H9 (cell line): ENCODE data around the gene RHOD. TPM values are rescaled to one million over a fixed set of nuclear protein-coding genes. Genes with fewer than 3 reads are reported as not detected.

Experiments
- DNase-seq: peaks from one replicate; pipeline ENCODE4 v3.0.0-alpha.2; 2017
- H2AFZ ChIP-seq: one replicate; pipeline ENCODE4 v1.6.1; 2013; ENCODE audit warnings: mild to moderate bottlenecking, low read length, control low read depth, moderate library complexity
- H2AK5ac ChIP-seq: 2 replicates; pipeline ENCODE4 v1.6.1; 2013; ENCODE audit warnings: low read length, control low read depth, mixed read lengths; ENCODE audit not compliant: insufficient read length
- H2BK120ac ChIP-seq: one replicate; pipeline ENCODE4 v1.6.1; 2013; ENCODE audit warnings: low read depth, mild to moderate bottlenecking, low read length, control low read depth, inconsistent platforms; ENCODE audit not compliant: poor library complexity, severe bottlenecking
- H2BK12ac ChIP-seq: 2 replicates; pipeline ENCODE4 v1.6.1; 2013; ENCODE audit warnings: low read length, control low read depth, mixed read lengths, low read depth; ENCODE audit not compliant: insufficient read length
- H2BK15ac ChIP-seq: 2 replicates; pipeline ENCODE4 v1.6.1; 2013; ENCODE audit warnings: low read depth, low read length, control low read depth
- H2BK20ac ChIP-seq: one replicate; pipeline ENCODE4 v1.6.1; 2013; ENCODE audit warnings: low read depth, mild to moderate bottlenecking, low read length, control low read depth, inconsistent platforms; ENCODE audit not compliant: poor library complexity, severe bottlenecking
- H2BK5ac ChIP-seq: 2 replicates; pipeline ENCODE4 v1.6.1; 2013; ENCODE audit warnings: low read length, control low read depth, mixed read lengths; ENCODE audit not compliant: insufficient read length
- H3K14ac ChIP-seq: 2 replicates; pipeline ENCODE4 v1.6.1; 2013; ENCODE audit warnings: low read length, control low read depth; ENCODE audit not compliant: insufficient read depth
- H3K18ac ChIP-seq: 2 replicates; pipeline ENCODE4 v1.6.1; 2013; ENCODE audit warnings: low read depth, mild to moderate bottlenecking, mixed read lengths, low read length, control low read depth; ENCODE audit not compliant: insufficient read length
- H3K23ac ChIP-seq: 2 replicates; pipeline ENCODE4 v1.6.1; 2013; ENCODE audit warnings: low read length, control low read depth, mixed read lengths, low read depth; ENCODE audit not compliant: insufficient read length
- H3K23me2 ChIP-seq: 2 replicates; pipeline ENCODE4 v1.6.1; 2013; ENCODE audit warnings: low read depth, mild to moderate bottlenecking, mixed read lengths, low read length, control low read depth; ENCODE audit not compliant: insufficient read length, poor library complexity, severe bottlenecking
- H3K27ac ChIP-seq: 2 replicates; pipeline ENCODE4 v1.5.1; 2013; ENCODE audit warnings: low read length, control low read depth, mixed read lengths, low read depth; ENCODE audit not compliant: insufficient read length
- H3K27me3 ChIP-seq: 2 replicates; pipeline ENCODE4 v1.6.1; 2013; ENCODE audit warnings: low read length, control low read depth, inconsistent platforms; ENCODE audit not compliant: insufficient read depth
- H3K4ac ChIP-seq: 2 replicates; pipeline ENCODE4 v1.6.1; 2013; ENCODE audit warnings: low read depth, mild to moderate bottlenecking, control low read depth, inconsistent platforms, low read length, moderate library complexity
- H3K4me1 ChIP-seq: 2 replicates; pipeline ENCODE4 v1.6.1; 2013; ENCODE audit warnings: low read length, control low read depth, inconsistent platforms; ENCODE audit not compliant: insufficient read depth
- H3K4me2 ChIP-seq: 2 replicates; pipeline ENCODE4 v1.6.1; 2013; ENCODE audit warnings: low read length, control low read depth, mixed read lengths; ENCODE audit not compliant: insufficient read length, insufficient read depth
- H3K56ac ChIP-seq: 2 replicates; pipeline ENCODE4 v1.6.1; 2013; ENCODE audit warnings: low read depth, mild to moderate bottlenecking, mixed read lengths, low read length, control low read depth; ENCODE audit not compliant: insufficient read length
- H3K79me1 ChIP-seq: 2 replicates; pipeline ENCODE4 v1.6.1; 2013; ENCODE audit warnings: low read depth, mild to moderate bottlenecking, moderate library complexity, low read length, control low read depth, inconsistent platforms; ENCODE audit not compliant: insufficient read depth, poor library complexity, severe bottlenecking
- H3K79me2 ChIP-seq: 2 replicates; pipeline ENCODE4 v1.6.1; 2013; ENCODE audit warnings: low read length, control low read depth, inconsistent platforms; ENCODE audit not compliant: insufficient read depth
- H3K9ac ChIP-seq: 2 replicates; pipeline ENCODE4 v1.6.1; 2013; ENCODE audit warnings: low read length, control low read depth, mixed read lengths; ENCODE audit not compliant: insufficient read length; ENCODE audit errors: extremely low read depth
- H3K9me3 ChIP-seq: one replicate; pipeline ENCODE4 v1.6.1; 2013; ENCODE audit warnings: low read depth, low read length, inconsistent platforms; ENCODE audit not compliant: control insufficient read depth
- H3T11ph ChIP-seq: one replicate; pipeline ENCODE4 v1.6.1; 2013; ENCODE audit warnings: mild to moderate bottlenecking, low read length, control low read depth, inconsistent platforms
- H4K20me1 ChIP-seq: one replicate; pipeline ENCODE4 v1.6.1; 2013; ENCODE audit not compliant: control insufficient read depth, insufficient read length, insufficient read depth
- H4K5ac ChIP-seq: 2 replicates; pipeline ENCODE4 v1.6.1; 2013; ENCODE audit warnings: low read depth, mild to moderate bottlenecking, mixed read lengths, low read length, control low read depth; ENCODE audit not compliant: insufficient read length
- H4K8ac ChIP-seq: replicated peaks from 2 replicates; pipeline ENCODE4 v1.6.1; 2013; ENCODE audit warnings: low read length, control low read depth, mixed read lengths, low read depth; ENCODE audit not compliant: insufficient read length
- H4K91ac ChIP-seq: 2 replicates; pipeline ENCODE4 v1.6.1; 2013; ENCODE audit warnings: low read depth, mild to moderate bottlenecking, moderate library complexity, mixed read lengths, low read length, control low read depth; ENCODE audit not compliant: insufficient read length
- H3K27ac Mint-ChIP-seq, 3 experiments: 2 replicates in 2 of 3; 3 replicates in 1 of 3; pipeline ENCODE4 v1.8.0; 2020 to 2021; ENCODE audit warnings: mixed read lengths in 3 of 3, mild to moderate bottlenecking in 1 of 3, moderate library complexity in 1 of 3
- H3K27me3 Mint-ChIP-seq: 2 replicates; pipeline ENCODE4 v1.8.0; 2021; ENCODE audit warnings: low read depth, mild to moderate bottlenecking, moderate library complexity, mixed read lengths
- H3K36me3 Mint-ChIP-seq, 3 experiments: 2 replicates in 2 of 3; 3 replicates in 1 of 3; pipeline ENCODE4 v1.8.0; 2020 to 2021; ENCODE audit warnings: low read depth in 3 of 3, mixed read lengths in 3 of 3; ENCODE audit not compliant: insufficient read depth in 1 of 3
- H3K4me1 Mint-ChIP-seq, 2 experiments: 2 replicates each; pipeline ENCODE4 v1.8.0; 2020; ENCODE audit warnings: mixed read lengths in 2 of 2
- H3K4me3 Mint-ChIP-seq, 2 experiments: 2 replicates in 1 of 2; 3 replicates in 1 of 2; pipeline ENCODE4 v1.8.0; 2020 to 2021; ENCODE audit warnings: mild to moderate bottlenecking in 2 of 2, mixed read lengths in 2 of 2, moderate library complexity in 1 of 2
- H3K9me3 Mint-ChIP-seq, 2 experiments: 2 replicates in 1 of 2; 3 replicates in 1 of 2; pipeline ENCODE4 v1.8.0; 2020; ENCODE audit warnings: mild to moderate bottlenecking in 2 of 2, mixed read lengths in 2 of 2, moderate library complexity in 1 of 2
- CTCF ChIP-seq: fragments of 200-600 bp; sonication (generic); conservative IDR thresholded peaks from 3 replicates; pipeline ENCODE4 v1.8.0; 2021; ENCODE audit warnings: antibody characterized with exemption, mild to moderate bottlenecking
- WGBS: extraction: QIAGEN DNeasy Blood & Tissue Kit; methylation state at CpG from one replicate; pipeline ENCODE4 v1.1.7; 2013; ENCODE audit warnings: missing lambda C conversion rate, low lambda C conversion rate, mixed read lengths; ENCODE audit not compliant: insufficient read length; ENCODE audit errors: extremely low coverage; 5-methylcytosine and 5-hydroxymethylcytosine counted together
- total RNA-seq: library from RNA; stranded (reverse); gene quantifications from 2 replicates; pipeline ENCODE4 v1.2.1, GENCODE V29; 2021

Gene RHOD
- total RNA-seq, 1 experiment from 2014 or later = 14.8 TPM

DNA sequence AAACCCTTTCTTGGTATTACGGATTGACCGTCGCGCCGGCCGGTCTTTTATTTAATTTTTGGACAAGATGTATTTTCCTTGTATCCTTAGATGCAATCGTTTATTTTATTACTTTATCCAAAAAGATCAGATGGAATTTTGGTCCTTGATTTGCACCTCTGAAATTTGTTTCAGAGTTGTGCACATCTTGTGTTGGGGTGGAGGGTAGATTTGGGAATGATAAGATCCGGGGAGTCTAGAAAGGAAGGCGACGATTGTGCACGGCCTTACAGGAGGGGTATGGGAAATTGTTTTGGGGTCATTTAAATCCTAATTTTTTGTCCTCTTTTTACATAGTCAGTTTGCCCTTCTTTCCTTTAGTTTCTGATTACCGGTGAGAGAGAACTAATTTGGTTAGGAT is 63.8 kb downstream of the RHOD start:
- Histone ChIP-seq H2BK20ac (no peak overlapping the region), H3K27ac (no peak overlapping the region), H4K91ac (no peak overlapping the region), H3K4ac (no peak overlapping the region), H3K79me2 (peaks cover 27% of the 10 kb centered on the region; the same call in 1 of the 2 replicates), H3K79me1 (peaks cover 4% of the 10 kb centered on the region), H3K9ac (peak overlapping the region; percentile 84), H4K8ac (no peak overlapping the region), H4K20me1 (no peaks in the 10 kb centered on the region), H3K18ac (no peak overlapping the region), H3K14ac (no peak overlapping the region), H3K56ac (no peak overlapping the region), H2BK15ac (no peak overlapping the region), H2AK5ac (no peak overlapping the region), H4K5ac (no peak overlapping the region), H3K23ac (no peak overlapping the region), H3K9me3 (no peaks in the 10 kb centered on the region), H3K4me2 (peak overlapping the region; percentile 100), H3K27me3 (no peaks in the 10 kb centered on the region), H3T11ph (no peak overlapping the region), H3K23me2 (peaks cover 21% of the 10 kb centered on the region), H2BK120ac (no peak overlapping the region), H3K4me1 (no peaks in the 10 kb centered on the region), H2BK12ac (no peak overlapping the region), H2BK5ac (no peak overlapping the region), H2AFZ (no peak overlapping the region)
- TF ChIP-seq CTCF = no peak
- Mint-ChIP-seq H3K27ac (peak overlapping the region in 2 of 3 experiments; percentile 57 to 95; a peak in 5 of 7 replicates), H3K4me1 (peaks cover 24 to 28% of the 10 kb centered on the region in 2 experiments), H3K27me3 (no peaks in the 10 kb centered on the region), H3K36me3 (peaks cover 7 to 24% (median 19%) of the 10 kb centered on the region in 3 experiments; a peak in 6 of 7 replicates), H3K4me3 (peak overlapping the region; percentile 96 to 99), H3K9me3 (peaks cover 0 to 2% of the 10 kb centered on the region in 2 experiments; a peak in 2 of 5 replicates)
- no peak for DNase-seq
- WGBS = no CpG with 5 or more reads among the region's 12 CpGs
